OCI-LY1 (cell line): ENCODE data around the gene SFSWAP.

Source experiments
- H2AFZ ChIP-seq: fragments of 200-600 bp; sonication (generic), shearing (Covaris generic); 2 replicates; pipeline ENCODE4 v1.6.0; 2014; ENCODE audit warnings: antibody characterized with exemption, mild to moderate bottlenecking, low read length
- H3F3A ChIP-seq: fragments of 200-600 bp; sonication (generic), shearing (Covaris generic); 2 replicates; pipeline ENCODE4 v1.6.0; 2014; ENCODE audit warnings: mild to moderate bottlenecking, antibody characterized with exemption, low read length, moderate library complexity; ENCODE audit not compliant: insufficient read depth
- H3K27ac ChIP-seq: fragments of 200-600 bp; sonication (generic); 2 replicates; pipeline ENCODE4 v1.5.1; 2014; ENCODE audit warnings: low read length, mixed run types, mild to moderate bottlenecking, low read depth; ENCODE audit not compliant: poor library complexity, severe bottlenecking
- H3K27me3 ChIP-seq: fragments of 200-600 bp; sonication (generic); 2 replicates; pipeline ENCODE4 v1.6.0; 2014; ENCODE audit warnings: antibody characterized with exemption, mild to moderate bottlenecking, low read length, moderate library complexity; ENCODE audit not compliant: insufficient read depth
- H3K36me3 ChIP-seq: fragments of 200-600 bp; sonication (generic); 2 replicates; pipeline ENCODE4 v1.6.1; 2014; ENCODE audit warnings: mild to moderate bottlenecking, antibody characterized with exemption, low read length, moderate library complexity, mixed read lengths; ENCODE audit not compliant: insufficient read depth
- H3K4me1 ChIP-seq: fragments of 200-600 bp; sonication (generic); 2 replicates; pipeline ENCODE4 v1.5.1; 2014; ENCODE audit warnings: mild to moderate bottlenecking, low read length, moderate library complexity; ENCODE audit not compliant: insufficient read depth, severe bottlenecking
- H3K4me2 ChIP-seq: fragments of 200-600 bp; sonication (generic), shearing (Covaris generic); 2 replicates; pipeline ENCODE4 v1.6.1; 2014; ENCODE audit warnings: low read length
- H3K4me3 ChIP-seq: fragments of 200-600 bp; sonication (generic); 2 replicates; pipeline ENCODE4 v1.5.1; 2014; ENCODE audit warnings: low read length, low read depth, mild to moderate bottlenecking, mixed read lengths; ENCODE audit not compliant: poor library complexity, severe bottlenecking
- H3K79me2 ChIP-seq: fragments of 200-600 bp; shearing (Covaris generic); 2 replicates; pipeline ENCODE4 v1.6.1; 2016; ENCODE audit warnings: mixed run types, low read length, mixed read lengths; ENCODE audit not compliant: insufficient read depth
- H3K9ac ChIP-seq: fragments of 200-600 bp; sonication (generic), shearing (Covaris generic); 2 replicates; pipeline ENCODE4 v1.6.1; 2014; ENCODE audit warnings: mild to moderate bottlenecking, low read length, mixed read lengths
- H3K9me2 ChIP-seq: fragments of 200-600 bp; sonication (generic), shearing (Covaris generic); 2 replicates; pipeline ENCODE4 v1.6.1; 2014; ENCODE audit warnings: low read depth, mild to moderate bottlenecking, low read length, mixed read lengths
- H3K9me3 ChIP-seq: fragments of 200-600 bp; shearing (Covaris generic); 2 replicates; pipeline ENCODE4 v1.6.1; 2014; ENCODE audit warnings: low read length, mixed read lengths
- H4K20me1 ChIP-seq: fragments of 200-600 bp; sonication (generic), shearing (Covaris generic); 2 replicates; pipeline ENCODE4 v1.6.0; 2016; ENCODE audit warnings: mild to moderate bottlenecking, low read length; ENCODE audit not compliant: insufficient read depth
- EZH2 ChIP-seq: fragments of 200-600 bp; sonication (generic), shearing (Covaris generic); IDR thresholded peaks from 2 replicates; pipeline ENCODE4 v1.8.0; 2017; ENCODE audit warnings: borderline replicate concordance, mixed run types, mild to moderate bottlenecking, antibody characterized with exemption, low read length, moderate library complexity, mixed read lengths
- TF ChIP-seq, protein P1 (sequence below): fragments of 200-600 bp; sonication (generic), shearing (Covaris generic); IDR thresholded peaks from 2 replicates; pipeline ENCODE4 v1.5.1; 2017; ENCODE audit warnings: mild to moderate bottlenecking, antibody characterized with exemption, low read length, moderate library complexity, mixed read lengths

The SFSWAP gene

DNA sequence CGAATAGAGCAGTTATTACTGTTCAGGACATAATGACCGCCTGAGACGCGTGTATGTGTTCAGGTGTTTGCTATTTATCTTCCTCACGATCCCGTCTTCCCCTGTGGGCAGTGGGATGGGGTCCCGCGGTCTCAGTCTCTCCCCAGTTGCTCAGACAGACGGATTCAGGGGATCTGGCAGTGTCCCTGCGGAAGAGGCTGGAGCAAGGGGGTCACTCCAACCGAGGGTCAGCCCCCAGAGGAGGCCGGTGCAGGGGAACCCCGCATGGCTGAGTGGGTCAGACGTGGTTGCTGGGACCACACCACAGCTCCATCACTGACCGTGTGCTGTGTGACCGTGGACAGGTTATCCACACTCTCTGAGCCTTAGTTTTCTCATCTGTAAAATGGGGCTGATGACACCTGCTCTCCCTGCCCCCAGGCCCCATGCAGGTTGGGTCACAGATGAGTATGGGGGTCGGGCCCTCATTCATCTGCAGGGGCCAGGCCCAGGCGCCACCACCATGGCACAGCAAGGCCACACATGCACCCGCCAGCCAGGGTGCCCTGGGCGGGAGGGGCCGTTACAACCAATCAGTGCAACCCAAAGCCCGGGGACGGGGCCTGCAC is 122.5 kb downstream of the SFSWAP start:
- Histone ChIP-seq H3K79me2 (no peaks in the 10 kb centered on the region), H3K9me2 (no peaks in the 10 kb centered on the region), H3K4me1 (no peaks in the 10 kb centered on the region), H3K27me3 (no peaks in the 10 kb centered on the region), H3K9ac (no peak overlapping the region), H3K27ac (no peak overlapping the region), H3K9me3 (no peaks in the 10 kb centered on the region), H3F3A (no peaks in the 10 kb centered on the region), H3K4me3 (no peak overlapping the region), H3K4me2 (no peak overlapping the region), H3K36me3 (no peaks in the 10 kb centered on the region), H2AFZ (no peak overlapping the region), H4K20me1 (no peaks in the 10 kb centered on the region)
- TF ChIP-seq, protein P1, sequence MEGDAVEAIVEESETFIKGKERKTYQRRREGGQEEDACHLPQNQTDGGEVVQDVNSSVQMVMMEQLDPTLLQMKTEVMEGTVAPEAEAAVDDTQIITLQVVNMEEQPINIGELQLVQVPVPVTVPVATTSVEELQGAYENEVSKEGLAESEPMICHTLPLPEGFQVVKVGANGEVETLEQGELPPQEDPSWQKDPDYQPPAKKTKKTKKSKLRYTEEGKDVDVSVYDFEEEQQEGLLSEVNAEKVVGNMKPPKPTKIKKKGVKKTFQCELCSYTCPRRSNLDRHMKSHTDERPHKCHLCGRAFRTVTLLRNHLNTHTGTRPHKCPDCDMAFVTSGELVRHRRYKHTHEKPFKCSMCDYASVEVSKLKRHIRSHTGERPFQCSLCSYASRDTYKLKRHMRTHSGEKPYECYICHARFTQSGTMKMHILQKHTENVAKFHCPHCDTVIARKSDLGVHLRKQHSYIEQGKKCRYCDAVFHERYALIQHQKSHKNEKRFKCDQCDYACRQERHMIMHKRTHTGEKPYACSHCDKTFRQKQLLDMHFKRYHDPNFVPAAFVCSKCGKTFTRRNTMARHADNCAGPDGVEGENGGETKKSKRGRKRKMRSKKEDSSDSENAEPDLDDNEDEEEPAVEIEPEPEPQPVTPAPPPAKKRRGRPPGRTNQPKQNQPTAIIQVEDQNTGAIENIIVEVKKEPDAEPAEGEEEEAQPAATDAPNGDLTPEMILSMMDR: no peak
- TF ChIP-seq EZH2: no peak

DNA sequence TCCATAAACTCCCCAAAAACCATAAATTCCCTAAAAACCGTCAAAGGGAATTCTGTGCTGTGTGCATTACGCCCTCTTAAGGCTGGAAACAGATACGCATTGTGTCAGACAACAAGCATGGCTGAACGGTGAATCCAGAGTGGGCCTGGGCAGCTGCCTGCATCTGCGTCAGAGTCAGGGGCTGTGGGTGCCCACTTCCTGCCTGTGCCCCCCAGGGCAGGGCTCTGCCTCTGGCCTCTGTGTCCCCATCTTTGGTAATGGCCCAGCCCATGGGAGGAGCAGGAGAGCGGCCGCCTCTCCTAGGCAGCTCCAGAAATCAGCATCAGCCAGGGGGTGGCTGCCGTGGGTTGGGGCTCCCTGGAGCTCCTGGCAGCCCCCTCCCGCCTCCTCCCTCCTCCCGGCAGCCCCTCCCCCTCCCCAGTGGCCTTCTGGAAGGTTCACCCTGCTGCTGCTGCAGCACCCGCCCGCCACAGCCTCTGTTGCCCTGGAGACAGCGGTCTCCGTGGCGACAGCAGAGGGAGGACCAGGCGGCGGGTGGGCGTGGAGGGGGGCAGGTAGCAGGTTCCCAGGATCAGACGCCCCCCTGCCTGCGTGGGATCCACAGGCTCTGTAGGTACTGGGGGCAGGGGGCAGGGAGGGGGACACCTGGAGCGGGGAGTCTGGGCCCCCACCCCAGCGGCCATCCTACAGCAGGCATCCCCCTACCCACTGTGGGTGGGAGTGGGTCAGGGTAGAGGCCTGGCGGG is 123.2 kb downstream of the SFSWAP start:
- H3K27me3 ChIP-seq: no peaks in the 10 kb centered on the region
- no peaks in the 10 kb centered on the region for H3K79me2 ChIP-seq
- no peaks in the 10 kb centered on the region for H3K4me1 ChIP-seq
- no peak overlapping the region for H3K27ac ChIP-seq
- no peak overlapping the region for H3K9ac ChIP-seq
- H3K36me3 ChIP-seq: no peaks in the 10 kb centered on the region
- H3F3A ChIP-seq: no peaks in the 10 kb centered on the region
- H3K4me3 ChIP-seq: no peak overlapping the region
- no peaks in the 10 kb centered on the region for H3K9me3 ChIP-seq
- no peaks in the 10 kb centered on the region for H3K9me2 ChIP-seq
- no peaks in the 10 kb centered on the region for H4K20me1 ChIP-seq
- TF ChIP-seq, protein P1: peak; percentile 51; the same call in 1 of the 2 replicates
- no peak for TF ChIP-seq EZH2
- H3K4me2 ChIP-seq: no peak overlapping the region
- H2AFZ ChIP-seq: no peak overlapping the region

DNA sequence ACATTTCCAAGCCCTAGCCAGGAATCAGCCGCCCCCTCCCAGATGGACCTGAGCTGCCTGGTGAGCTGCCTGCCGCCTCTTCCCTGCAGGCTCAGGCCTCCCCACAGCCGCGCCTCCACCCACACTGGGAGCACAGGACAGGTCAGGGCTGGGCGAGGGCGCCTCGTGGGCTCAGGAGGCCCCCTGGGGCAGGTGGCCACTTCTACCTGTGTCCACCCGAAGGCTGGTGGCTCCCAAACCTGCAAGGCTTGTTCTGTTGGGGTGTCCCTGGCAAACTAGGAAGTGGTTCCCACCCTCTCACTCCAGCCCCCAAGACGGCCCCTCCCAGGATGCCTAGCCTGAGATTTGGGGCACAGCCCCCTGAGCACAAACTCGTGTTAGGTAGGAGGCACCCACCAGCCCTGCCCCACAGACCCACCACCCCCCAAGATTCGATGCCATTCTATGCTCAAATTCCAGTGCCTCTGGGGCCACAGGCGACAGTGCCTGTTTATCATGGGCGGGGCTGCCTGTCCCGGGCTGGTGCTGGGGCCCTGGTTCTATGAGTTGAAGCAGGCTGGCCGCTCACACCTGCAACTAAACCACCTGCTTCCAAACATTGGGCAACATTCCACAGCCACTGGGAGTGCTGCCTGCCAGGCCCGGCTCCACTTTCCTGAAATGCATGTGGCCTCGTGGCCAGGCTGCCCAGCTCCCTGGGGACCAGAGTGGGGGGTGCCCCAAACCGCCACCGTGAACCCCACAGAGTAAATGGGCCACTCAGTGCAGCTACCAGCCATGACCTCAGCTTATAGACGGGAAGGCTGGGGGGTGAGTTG is 124.1 kb downstream of the SFSWAP start:
- Histone ChIP-seq H3K4me1 (no peaks in the 10 kb centered on the region), H3K27ac (no peak overlapping the region), H4K20me1 (no peaks in the 10 kb centered on the region), H3K36me3 (no peaks in the 10 kb centered on the region), H3K9ac (no peak overlapping the region), H3K9me2 (no peaks in the 10 kb centered on the region), H3K79me2 (no peaks in the 10 kb centered on the region), H2AFZ (no peak overlapping the region), H3K4me2 (no peak overlapping the region), H3F3A (no peaks in the 10 kb centered on the region), H3K9me3 (no peaks in the 10 kb centered on the region), H3K4me3 (no peak overlapping the region), H3K27me3 (no peaks in the 10 kb centered on the region)
- TF ChIP-seq, protein P1: no peak
- no peak for TF ChIP-seq EZH2
